GM18505 (cell line): ENCODE measurements around the gene ST8SIA1.
"Not testable (repeated sequence)": the region's sequence is repeated elsewhere in the genome, so short reads cannot be mapped to it uniquely, and the experiment has no call there.

ENCODE experiments used
- ATAC-seq: cut with Tn5 transposase; IDR thresholded peaks from one replicate; pipeline ENCODE4 v1.9.1; 2021; ENCODE audit not compliant: unreplicated experiment
- POLR2A ChIP-seq: IDR thresholded peaks from 4 replicates; pipeline ENCODE4 v1.6.1; 2011; ENCODE audit warnings: borderline replicate concordance; ENCODE audit not compliant: insufficient read depth, insufficient read length; ENCODE audit errors: extremely low read depth

The ST8SIA1 gene, protein sequence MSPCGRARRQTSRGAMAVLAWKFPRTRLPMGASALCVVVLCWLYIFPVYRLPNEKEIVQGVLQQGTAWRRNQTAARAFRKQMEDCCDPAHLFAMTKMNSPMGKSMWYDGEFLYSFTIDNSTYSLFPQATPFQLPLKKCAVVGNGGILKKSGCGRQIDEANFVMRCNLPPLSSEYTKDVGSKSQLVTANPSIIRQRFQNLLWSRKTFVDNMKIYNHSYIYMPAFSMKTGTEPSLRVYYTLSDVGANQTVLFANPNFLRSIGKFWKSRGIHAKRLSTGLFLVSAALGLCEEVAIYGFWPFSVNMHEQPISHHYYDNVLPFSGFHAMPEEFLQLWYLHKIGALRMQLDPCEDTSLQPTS

DNA sequence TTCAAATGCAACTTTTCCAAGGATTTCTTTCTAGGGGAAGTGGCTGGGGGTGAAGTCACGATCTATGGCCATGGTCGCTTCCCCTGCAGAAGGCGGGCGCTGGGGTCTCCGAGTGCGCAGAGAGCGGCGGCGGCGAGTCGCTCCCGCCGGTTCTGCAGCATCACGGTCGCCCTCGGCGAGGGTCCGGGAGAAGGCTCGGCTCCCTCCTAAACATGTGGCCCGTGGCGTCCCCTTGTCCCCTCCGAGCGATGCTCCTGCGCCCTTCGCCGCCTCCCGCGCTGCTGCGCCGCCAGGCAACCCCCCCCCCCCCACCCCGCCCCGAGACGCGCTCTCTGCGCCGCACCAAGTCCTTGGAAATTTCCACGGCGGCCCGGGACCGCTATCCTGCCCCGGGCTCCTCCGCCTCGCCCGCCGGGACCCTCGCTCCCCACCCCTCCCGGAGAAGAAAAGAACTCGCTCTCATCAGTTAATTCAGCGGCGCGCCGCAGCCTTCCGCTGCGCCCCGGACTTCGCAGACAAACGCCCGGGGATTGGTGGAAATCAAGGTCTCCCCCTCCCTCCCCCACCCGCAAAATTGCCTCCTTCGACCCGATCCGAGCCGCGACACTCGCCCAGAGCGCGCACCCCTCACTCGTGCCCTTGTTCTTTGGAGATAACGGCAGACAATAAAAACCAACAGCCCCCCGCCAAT lies at the start of gene ST8SIA1:
ST8SIA1 (minus strand) TSS at position 298 of the 691 bp plus-strand sequence. CDS start 475 bp downstream, outside the sequence.
- TF ChIP-seq POLR2A: no peak
- no peak for ATAC-seq

DNA sequence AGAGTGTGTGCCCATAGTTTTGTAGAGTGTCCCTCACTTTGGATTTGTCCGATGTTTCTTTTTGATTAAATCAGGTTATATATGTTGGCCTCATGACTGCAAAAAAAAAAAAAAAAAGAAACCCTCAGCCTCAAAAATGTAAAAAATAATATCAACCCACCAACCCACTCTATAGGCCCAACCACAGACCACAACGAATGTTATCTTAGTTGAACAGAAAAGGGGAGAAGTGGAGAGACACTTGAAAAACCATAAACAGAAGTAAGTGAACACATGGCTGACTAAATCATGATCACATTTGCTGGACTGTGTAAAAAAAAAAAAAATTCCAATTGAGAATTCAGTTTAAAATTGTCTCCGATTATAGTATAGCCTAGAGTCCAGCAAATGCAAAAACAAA lies 45.5 kb upstream of the ST8SIA1 start:
- no peak for ATAC-seq
- no peak for TF ChIP-seq POLR2A

DNA sequence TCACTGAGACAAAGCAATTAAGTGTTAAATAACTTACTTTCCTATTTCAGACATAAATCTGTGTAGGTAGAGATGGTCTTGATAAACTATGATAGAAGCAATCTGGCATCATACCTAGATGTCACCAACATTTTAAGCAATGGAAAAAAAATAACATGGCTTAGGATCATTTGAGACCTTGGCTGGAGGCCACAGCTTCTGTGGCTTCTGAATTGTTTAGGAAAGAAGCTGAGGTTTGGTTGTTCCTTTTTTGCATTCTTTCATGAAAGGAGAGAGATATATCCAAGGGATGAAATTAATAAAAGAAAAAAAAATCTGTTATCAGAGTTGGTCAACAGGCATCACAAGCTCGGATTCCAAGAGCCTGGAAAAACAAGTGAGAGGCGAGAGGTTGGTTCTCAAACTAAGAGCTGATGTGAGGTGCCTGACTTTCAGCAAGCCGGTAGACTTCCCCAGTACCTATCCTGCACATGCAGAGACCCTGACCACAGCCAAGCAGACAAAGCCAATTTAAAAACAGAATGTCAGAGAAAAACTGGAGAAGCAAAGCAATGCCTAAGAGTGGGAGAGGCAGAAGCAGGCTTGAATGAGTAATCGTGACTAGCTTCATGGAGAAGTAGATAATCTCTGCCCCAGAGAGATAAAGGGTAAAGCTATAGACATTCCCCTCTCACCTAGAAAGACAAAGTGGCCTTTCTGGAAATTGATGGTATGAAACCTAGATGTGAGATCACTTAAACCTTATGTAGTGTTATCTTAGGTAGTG lies 43.4 kb upstream of the ST8SIA1 start:
- no peak for ATAC-seq
- no peak for TF ChIP-seq POLR2A

DNA sequence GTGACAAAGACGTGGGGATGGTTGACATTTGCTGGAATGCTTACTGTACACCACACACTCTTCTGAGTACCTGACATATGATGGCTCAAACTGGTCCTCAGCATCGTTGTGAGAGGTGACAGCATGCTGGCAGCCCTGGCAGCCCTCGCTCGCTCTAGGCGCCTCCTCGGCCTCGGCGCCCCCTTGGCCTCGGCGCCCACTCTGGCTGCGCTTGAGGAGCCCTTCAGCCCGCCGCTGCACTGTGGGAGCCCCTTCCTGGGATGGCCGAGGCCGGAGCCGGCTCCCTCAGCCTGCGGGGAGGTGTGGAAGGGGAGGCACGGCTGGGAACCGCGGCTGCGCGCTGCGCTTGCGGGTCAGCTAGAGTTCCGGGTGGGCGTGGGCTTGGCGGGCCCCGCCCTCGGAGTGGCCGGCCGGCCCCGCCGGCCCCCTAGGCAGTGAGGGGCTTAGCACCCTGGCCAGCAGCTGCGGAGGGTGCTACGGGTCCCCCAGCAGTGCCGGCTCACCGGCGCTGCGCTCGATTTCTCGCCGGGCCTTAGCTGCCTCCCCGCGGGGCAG lies 42.2 kb upstream of the ST8SIA1 start:
- not testable (repeated sequence) for ATAC-seq

DNA sequence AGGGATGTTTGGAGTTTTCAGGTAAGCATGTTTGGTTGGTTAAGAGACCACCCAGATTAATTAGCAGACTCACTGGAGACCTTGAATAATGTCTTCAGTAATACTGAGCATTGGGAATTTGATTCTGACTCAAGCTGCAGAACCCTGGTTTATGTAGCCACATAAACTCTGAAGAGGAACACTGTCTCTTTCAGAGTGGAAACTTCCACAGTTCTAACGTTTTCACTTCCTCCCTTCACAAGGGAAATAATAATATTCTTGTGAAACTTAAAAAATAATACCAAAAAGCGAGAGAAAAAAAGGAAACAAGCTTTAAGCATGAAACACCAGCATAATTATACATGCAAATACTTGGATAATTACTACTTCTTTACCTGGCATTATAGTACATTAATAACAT lies 40.0 kb upstream of the ST8SIA1 start:
- ATAC-seq: no peak
- no peak for TF ChIP-seq POLR2A

DNA sequence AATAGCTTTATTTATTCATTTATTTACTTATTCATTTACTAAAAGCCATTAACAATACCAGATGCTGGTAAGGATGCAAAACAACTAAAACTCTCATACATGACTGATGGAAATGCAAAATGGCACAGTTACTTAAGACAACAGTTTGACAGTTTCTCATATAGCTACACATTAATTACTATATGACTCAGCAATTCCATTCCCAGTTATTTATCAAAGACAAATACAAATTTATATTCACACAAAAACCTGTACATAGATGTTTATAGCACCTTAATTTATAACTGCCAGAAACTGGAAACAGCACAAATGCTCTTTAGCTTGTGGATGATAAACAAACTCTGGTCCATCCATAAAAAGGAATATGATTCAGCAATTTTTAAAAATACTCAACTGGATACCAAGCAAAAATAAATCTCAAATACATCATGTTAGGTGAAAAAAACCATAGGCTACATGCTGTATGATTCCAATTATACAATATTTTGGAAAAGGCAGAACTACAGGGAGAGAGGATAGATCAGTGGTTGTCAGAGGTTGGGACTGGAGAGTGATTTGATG lies 37.9 kb upstream of the ST8SIA1 start:
- no peak for ATAC-seq
- TF ChIP-seq POLR2A: no peak

DNA sequence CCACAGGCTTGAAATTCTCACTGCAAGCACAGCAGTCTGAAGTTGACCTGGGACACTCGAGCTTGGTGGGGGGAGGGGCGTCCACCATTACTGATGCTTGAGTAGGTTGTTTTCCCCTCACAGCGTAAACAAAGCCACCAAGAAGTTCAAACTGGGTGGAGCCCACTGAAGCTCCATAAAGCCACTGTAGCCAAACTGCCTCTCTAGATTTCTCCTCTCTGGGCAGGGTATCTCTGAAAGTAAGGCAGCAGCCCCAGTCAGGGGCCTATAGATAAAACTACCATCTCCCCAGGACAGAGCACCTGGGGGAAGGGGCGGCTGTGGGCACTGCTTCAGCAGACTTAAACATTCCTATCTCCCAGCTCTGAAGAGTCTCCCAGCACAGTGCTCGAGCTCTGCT lies 31.7 kb upstream of the ST8SIA1 start:
- no peak for ATAC-seq
- TF ChIP-seq POLR2A: no peak

DNA sequence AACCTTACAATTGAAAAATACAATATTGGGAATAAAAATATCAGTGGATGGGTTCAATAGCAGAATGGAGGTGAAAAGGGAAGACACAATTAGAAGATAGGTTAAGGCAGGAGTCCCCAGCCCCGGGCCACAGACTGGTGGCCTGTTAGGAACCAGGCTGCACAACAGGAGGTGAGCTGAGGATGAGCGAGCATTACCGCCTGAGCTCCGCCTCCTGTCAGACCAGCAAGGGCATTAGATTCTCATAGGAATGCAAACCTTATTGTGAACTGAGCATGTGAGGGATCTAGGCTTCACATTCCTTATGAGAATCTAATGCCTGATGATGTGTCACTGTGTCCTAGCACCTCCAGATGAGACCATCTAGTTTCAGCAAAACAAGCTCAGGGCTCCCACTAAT lies 27.3 kb upstream of the ST8SIA1 start:
- ATAC-seq: no peak
- TF ChIP-seq POLR2A: no peak

DNA sequence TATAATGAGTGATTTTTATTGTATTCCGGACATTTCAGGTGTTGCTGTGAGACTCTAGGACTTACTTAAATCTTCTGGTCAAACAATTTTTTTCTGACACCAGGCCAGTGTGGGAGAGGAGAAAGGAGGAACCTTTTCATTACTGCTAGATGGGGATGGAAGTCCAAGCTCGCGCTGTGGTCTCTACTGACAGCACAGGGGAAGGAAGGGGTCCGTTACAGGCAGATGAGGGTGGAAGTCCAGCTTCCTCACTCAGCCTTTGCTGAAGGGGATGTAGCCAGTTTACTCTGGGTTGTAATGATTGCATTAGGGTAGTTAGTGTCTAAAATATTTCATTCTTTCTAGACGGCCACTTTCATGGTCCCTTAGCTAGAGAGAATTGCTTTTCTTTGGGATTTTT lies 26.3 kb upstream of the ST8SIA1 start:
- no peak for ATAC-seq
- no peak for TF ChIP-seq POLR2A

DNA sequence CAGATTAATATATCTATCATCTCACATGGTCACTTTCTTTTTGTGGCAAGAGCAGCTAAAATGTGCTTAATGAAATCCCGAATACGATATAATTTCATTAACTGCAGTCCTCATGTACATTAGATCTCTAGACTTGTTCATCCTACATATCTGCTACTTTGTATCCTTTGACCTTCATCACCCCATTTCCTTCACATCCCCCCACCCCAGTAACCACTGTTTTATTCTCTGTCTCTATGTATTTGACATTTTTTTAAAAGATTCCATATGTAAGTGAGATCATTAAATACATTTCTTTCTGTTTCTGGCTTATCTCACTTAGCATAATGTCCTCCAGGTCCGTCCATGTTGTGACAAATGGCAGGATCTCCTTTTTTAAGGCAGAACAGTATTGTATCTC lies 23.0 kb upstream of the ST8SIA1 start:
- no peak for TF ChIP-seq POLR2A
- ATAC-seq: no peak

DNA sequence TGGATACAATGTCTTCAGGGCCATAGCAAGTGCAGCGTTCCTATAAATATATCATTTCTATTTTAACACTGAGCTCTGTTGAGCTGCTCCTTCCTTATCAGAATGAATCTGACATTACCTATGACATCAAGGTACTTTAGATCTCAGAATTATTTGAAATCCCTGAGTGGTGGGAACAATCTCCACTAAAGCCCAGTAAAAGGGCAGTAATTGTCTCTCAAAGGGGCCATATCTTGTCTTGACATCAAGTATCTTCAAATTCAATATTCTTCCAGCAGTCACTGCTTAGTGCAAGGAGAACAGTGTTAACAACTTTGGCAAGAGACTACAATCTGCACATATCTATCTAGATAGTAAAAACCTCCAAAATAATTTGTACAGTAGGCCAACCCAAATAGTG lies 21.7 kb upstream of the ST8SIA1 start:
- no peak for ATAC-seq
- no peak for TF ChIP-seq POLR2A

DNA sequence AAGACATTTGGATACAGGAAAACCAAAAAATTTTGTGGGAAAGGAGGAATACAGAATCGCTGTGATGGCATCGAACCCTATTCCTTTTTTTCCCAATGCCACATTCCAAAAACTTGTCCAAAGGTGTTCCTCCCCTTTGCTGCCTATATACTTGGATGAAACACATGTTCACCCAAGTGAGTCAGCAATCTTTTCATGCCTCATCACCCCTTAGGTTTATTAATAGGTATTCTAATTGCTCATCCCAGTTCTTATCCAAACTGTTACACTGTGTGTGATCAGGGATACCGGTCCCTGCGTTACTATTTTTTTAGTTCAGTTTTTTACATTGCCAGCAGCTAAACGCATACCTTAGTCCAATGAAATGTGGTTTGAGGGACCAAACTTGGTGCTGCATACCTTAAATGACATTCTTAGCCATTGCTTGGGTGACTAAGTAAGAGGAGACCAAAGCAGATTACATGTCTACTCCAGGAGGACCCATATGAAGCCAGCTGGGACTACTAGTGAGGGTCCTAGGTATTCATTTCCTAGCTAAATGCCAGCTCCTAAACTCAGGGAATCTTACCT lies 20.6 kb upstream of the ST8SIA1 start:
- no peak for TF ChIP-seq POLR2A
- ATAC-seq: no peak

DNA sequence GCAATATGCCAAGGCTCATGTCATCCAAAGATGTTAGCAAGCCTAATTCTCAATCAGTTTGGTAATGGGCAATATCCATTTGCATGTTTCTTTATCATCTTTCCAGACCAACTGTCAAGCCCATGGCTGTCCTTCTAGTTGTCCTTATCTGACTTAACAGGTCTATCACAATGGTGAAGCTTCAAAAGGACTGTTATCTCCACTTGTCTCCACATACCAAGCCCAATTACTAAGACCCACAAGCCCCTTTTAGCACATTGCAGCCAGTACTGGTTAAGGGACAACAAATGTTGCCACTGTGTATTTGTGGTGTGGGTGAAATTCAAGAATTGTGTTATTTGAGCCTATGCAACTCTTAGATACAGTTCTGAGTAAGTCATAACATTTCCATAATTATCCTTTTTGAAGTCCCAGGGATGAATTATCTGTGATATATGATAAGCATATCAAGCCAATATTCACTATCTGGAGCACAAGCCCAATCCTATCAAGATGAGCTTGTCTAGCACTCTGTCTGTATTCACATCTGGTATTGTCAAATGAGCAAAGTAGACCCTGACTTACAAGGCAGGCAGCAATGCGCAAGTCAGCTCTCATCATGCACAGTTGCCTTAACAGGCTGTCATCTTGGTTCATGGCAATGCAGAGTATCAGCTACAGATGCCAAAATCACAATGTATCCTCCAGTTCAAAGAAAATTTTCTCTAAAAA lies 19.3 kb upstream of the ST8SIA1 start:
- no peak for TF ChIP-seq POLR2A
- no peak for ATAC-seq

DNA sequence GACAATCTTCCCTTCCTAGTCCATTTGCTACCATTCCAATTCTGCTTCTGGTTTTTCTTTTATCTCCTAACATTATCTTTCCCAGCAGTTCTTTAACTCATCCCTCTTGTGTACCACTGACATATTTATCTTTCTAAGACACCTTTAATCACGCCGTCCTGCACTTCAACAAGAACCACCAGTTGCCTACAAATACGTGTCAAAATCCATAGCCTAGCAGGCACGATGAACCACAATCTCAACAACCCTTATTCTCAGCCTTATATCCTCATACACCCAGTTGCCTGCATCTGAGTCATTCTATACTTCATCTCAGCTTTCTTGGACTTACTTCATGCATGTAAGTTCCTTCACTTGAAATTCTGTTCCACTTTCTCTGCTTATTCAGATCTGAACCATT lies 16.4 kb upstream of the ST8SIA1 start:
- TF ChIP-seq POLR2A: no peak
- no peak for ATAC-seq
